Glutamatergic neuron (in vitro differentiated cells): ENCODE data around the gene LMF1. TPM values are rescaled to one million over a fixed set of nuclear protein-coding genes. Genes with fewer than 3 reads are reported as not detected.

Source experiments
- DNase-seq: peaks from one replicate; pipeline ENCODE4 v3.0.0; 2022
- H3K27ac Mint-ChIP-seq: one replicate; pipeline ENCODE4 v1.8.0; 2020; ENCODE audit warnings: mild to moderate bottlenecking, mixed read lengths, inconsistent platforms; ENCODE audit not compliant: unreplicated experiment
- H3K27me3 Mint-ChIP-seq: one replicate; pipeline ENCODE4 v1.8.0; 2020; ENCODE audit warnings: mild to moderate bottlenecking, moderate library complexity, mixed read lengths, inconsistent platforms; ENCODE audit not compliant: unreplicated experiment
- H3K36me3 Mint-ChIP-seq: one replicate; pipeline ENCODE4 v1.8.0; 2020; ENCODE audit warnings: mild to moderate bottlenecking, mixed read lengths, inconsistent platforms; ENCODE audit not compliant: unreplicated experiment
- H3K4me1 Mint-ChIP-seq: one replicate; pipeline ENCODE4 v1.8.0; 2020; ENCODE audit warnings: mild to moderate bottlenecking, low read depth, mixed read lengths, inconsistent platforms; ENCODE audit not compliant: unreplicated experiment
- H3K4me3 Mint-ChIP-seq: one replicate; pipeline ENCODE4 v1.8.0; 2020; ENCODE audit warnings: mild to moderate bottlenecking, mixed read lengths, inconsistent platforms; ENCODE audit not compliant: unreplicated experiment
- H3K9me3 Mint-ChIP-seq: one replicate; pipeline ENCODE4 v1.8.0; 2020; ENCODE audit warnings: mild to moderate bottlenecking, moderate library complexity, mixed read lengths, inconsistent platforms; ENCODE audit not compliant: unreplicated experiment
- CTCF ChIP-seq: fragments of 200-600 bp; sonication (generic); IDR thresholded peaks from one replicate; pipeline ENCODE4 v1.5.0; 2021; ENCODE audit not compliant: partially characterized antibody, unreplicated experiment
- total RNA-seq: library from RNA; stranded (reverse); fragmentation: NEBNext Ultra II Directional; extraction: Animal tissue kit (Norgen Biotek cat#: 25700); gene quantifications from one replicate; pipeline ENCODE4 v1.2.1, GENCODE V29; 2021; ENCODE audit not compliant: unreplicated experiment

The LMF1 gene
- total RNA-seq, 1 donor from 2014 or later = 17.4 TPM

GRCh38 chr16:882256-882655, 88.5 kb downstream of the LMF1 start:
- no peaks in the 10 kb centered on the region for H3K4me1 Mint-ChIP-seq
- TF ChIP-seq CTCF = no peak
- no peak overlapping the region for H3K4me3 Mint-ChIP-seq
- H3K27me3 Mint-ChIP-seq = peaks cover 2% of the 10 kb centered on the region
- no peak overlapping the region for H3K27ac Mint-ChIP-seq
- H3K36me3 Mint-ChIP-seq = peaks cover 12% of the 10 kb centered on the region
- H3K9me3 Mint-ChIP-seq = peaks cover 5% of the 10 kb centered on the region
- no peak for DNase-seq

GRCh38 chr16:881219-882097, 89.3 kb downstream of the LMF1 start:
- H3K4me3 Mint-ChIP-seq = no peak overlapping the region
- H3K27me3 Mint-ChIP-seq = no peaks in the 10 kb centered on the region
- no peak for DNase-seq
- peaks cover 10% of the 10 kb centered on the region for H3K9me3 Mint-ChIP-seq
- H3K36me3 Mint-ChIP-seq = peaks cover 17% of the 10 kb centered on the region
- H3K27ac Mint-ChIP-seq = no peak overlapping the region
- no peak for TF ChIP-seq CTCF
- H3K4me1 Mint-ChIP-seq = no peaks in the 10 kb centered on the region

GRCh38 chr16:880471-881171, 90.2 kb downstream of the LMF1 start:
- Mint-ChIP-seq H3K9me3 (peaks cover 11% of the 10 kb centered on the region), H3K27me3 (no peaks in the 10 kb centered on the region), H3K4me1 (no peaks in the 10 kb centered on the region), H3K27ac (no peak overlapping the region), H3K36me3 (peaks cover 17% of the 10 kb centered on the region), H3K4me3 (no peak overlapping the region)
- TF ChIP-seq CTCF = no peak
- no peak for DNase-seq

GRCh38 chr16:879986-880385, 90.8 kb downstream of the LMF1 start:
- Mint-ChIP-seq H3K9me3 (peaks cover 11% of the 10 kb centered on the region), H3K4me3 (no peak overlapping the region), H3K4me1 (no peaks in the 10 kb centered on the region), H3K27ac (no peak overlapping the region), H3K27me3 (no peaks in the 10 kb centered on the region), H3K36me3 (peaks cover 17% of the 10 kb centered on the region)
- DNase-seq = no peak
- no peak for TF ChIP-seq CTCF

GRCh38 chr16:879461-879861, 91.3 kb downstream of the LMF1 start:
- H3K36me3 Mint-ChIP-seq = peaks cover 17% of the 10 kb centered on the region
- no peak overlapping the region for H3K4me3 Mint-ChIP-seq
- H3K4me1 Mint-ChIP-seq = no peaks in the 10 kb centered on the region
- TF ChIP-seq CTCF = no peak
- H3K9me3 Mint-ChIP-seq = peaks cover 11% of the 10 kb centered on the region
- DNase-seq = peak; percentile 10
- no peaks in the 10 kb centered on the region for H3K27me3 Mint-ChIP-seq
- H3K27ac Mint-ChIP-seq = no peak overlapping the region
